ENCODE measurements around the gene UBR4. TPM values are rescaled to one million over a fixed set of nuclear protein-coding genes. Genes with fewer than 3 reads are reported as not detected.
A peak's percentile ranks its signal among the peaks of the same experiment; 100 is the strongest.

The UBR4 gene
- total RNA-seq, 1 experiment from 2014 or later, result 131 TPM

DNA sequence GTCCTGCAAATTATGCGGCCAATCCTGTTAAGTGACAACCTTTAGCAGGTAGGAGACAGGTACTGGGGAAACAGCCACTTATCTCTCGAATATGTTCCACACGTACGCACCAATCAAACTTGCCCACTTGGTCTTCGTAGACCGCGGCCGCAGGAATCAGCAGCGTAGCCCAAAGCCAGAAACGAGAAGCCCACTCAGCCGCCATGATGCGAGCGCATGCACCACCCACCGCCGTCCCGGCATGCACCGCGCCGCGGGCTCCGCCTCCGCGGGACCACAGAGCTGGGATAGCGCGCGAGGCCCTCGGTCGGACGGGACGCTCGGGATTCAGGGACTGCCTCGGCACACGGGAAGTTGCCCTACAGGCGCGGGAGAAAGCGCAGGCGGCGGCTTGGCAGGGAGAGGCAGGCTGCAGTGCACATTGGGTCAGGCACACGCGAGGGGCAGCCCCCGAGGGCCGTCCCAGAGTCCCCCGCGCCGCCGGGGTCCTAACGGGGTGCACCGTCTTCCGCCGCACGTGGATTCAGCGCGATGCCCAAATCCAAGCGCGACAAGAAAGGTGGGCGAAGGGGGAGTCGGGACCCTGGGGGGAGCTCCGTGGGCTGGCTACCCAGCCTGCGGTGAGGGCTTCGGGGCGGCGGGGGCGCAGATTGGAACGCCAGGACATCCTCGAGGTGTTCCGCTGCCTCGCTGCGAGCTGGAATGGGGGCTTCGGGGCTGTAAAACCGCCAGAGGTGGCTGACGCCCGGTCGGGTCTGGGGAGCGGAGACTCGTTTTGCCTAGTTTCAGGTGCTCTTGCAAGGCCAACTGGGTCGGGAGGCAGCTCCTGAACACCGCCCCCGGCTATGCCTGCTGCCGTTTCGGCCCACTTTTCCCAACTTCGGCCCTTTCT lies 41.5 kb upstream of the UBR4 start, which contains the start of the genes EMC1 and MRTO4:
Gene EMC1 (minus strand): TSS at position 220 of the 892 bp plus-strand sequence. CDS start 15 bp downstream, at position 205.
Gene MRTO4 (plus strand): TSS at position 501 of the 892 bp plus-strand sequence. CDS start 31 bp downstream, at position 532.
- no peak within 1 kb of the TSS for H2BK120ac ChIP-seq (ENCODE audit: low read depth, low read length, poor library complexity, severe bottlenecking)
- Mint-ChIP-seq H3K4me3 (peak within 1 kb of the TSS; percentile 97 to 99), H3K36me3 (ENCODE audit: insufficient read depth in 1 of 3, low read depth in 3 of 3) (peaks cover 13 to 31% (median 17%) of the 10 kb centered on the region in 3 experiments; a peak in 6 of 7 replicates), H3K4me1 (peaks cover 20 to 22% of the 10 kb centered on the region in 2 experiments), H3K27ac (peak within 1 kb of the TSS; percentile 96 to 99 (median 97)), H3K9me3 (no peaks in the 10 kb centered on the region), H3K27me3 (ENCODE audit: low read depth) (no peaks in the 10 kb centered on the region)
- no peak within 1 kb of the TSS for H2AFZ ChIP-seq (ENCODE audit: low read length)
- no peak for TF ChIP-seq CTCF (conservative IDR thresholded peaks at IDR 0.05)
- no peaks in the 10 kb centered on the region for H3K27me3 ChIP-seq (ENCODE audit: insufficient read depth, low read length)
- no CpG with 5 or more reads among the region's 81 CpGs for WGBS (ENCODE audit: extremely low coverage, insufficient read length, low lambda C conversion rate)
- H3K14ac ChIP-seq (ENCODE audit: insufficient read depth, low read length), result peak within 1 kb of the TSS; percentile 90
- H4K5ac ChIP-seq (ENCODE audit: insufficient read length, low read depth, low read length), result peak within 1 kb of the TSS; percentile 33
- H2BK20ac ChIP-seq (ENCODE audit: low read depth, low read length, poor library complexity, severe bottlenecking), result no peak within 1 kb of the TSS
- H3K18ac ChIP-seq (ENCODE audit: insufficient read length, low read depth, low read length), result peak within 1 kb of the TSS; percentile 92
- H3K79me1 ChIP-seq (ENCODE audit: insufficient read depth, low read depth, low read length, poor library complexity, severe bottlenecking), result peaks cover 8% of the 10 kb centered on the region
- H3K23ac ChIP-seq (ENCODE audit: insufficient read length, low read depth, low read length), result no peak within 1 kb of the TSS
- H4K20me1 ChIP-seq (ENCODE audit: control insufficient read depth, insufficient read depth, insufficient read length), result no peaks in the 10 kb centered on the region
- H3T11ph ChIP-seq (ENCODE audit: low read length), result no peak within 1 kb of the TSS
- no peak within 1 kb of the TSS for H2BK5ac ChIP-seq (ENCODE audit: insufficient read length, low read length)
- H3K9ac ChIP-seq (ENCODE audit: extremely low read depth, insufficient read length, low read length), result peak within 1 kb of the TSS; percentile 88
- DNase-seq, result peak; percentile 87
- H3K4me2 ChIP-seq (ENCODE audit: insufficient read depth, insufficient read length, low read length), result peak within 1 kb of the TSS; percentile 97
- peak within 1 kb of the TSS; percentile 21; the same call in 1 of the 2 replicates for H3K4ac ChIP-seq (ENCODE audit: low read depth, low read length)
- H2BK12ac ChIP-seq (ENCODE audit: insufficient read length, low read depth, low read length), result no peak within 1 kb of the TSS
- H2AK5ac ChIP-seq (ENCODE audit: insufficient read length, low read length), result no peak within 1 kb of the TSS
- H3K27ac ChIP-seq (ENCODE audit: insufficient read length, low read depth, low read length), result no peak within 1 kb of the TSS
- no peak within 1 kb of the TSS for H4K91ac ChIP-seq (ENCODE audit: insufficient read length, low read depth, low read length)
- peaks cover 4% of the 10 kb centered on the region; the same call in 1 of the 2 replicates for H3K4me1 ChIP-seq (ENCODE audit: insufficient read depth, low read length)
- no peak within 1 kb of the TSS for H3K56ac ChIP-seq (ENCODE audit: insufficient read length, low read depth, low read length)
- peaks cover 53% of the 10 kb centered on the region for H3K79me2 ChIP-seq (ENCODE audit: insufficient read depth, low read length)
- no peaks in the 10 kb centered on the region for H3K9me3 ChIP-seq (ENCODE audit: control insufficient read depth, low read depth, low read length)
- H4K8ac ChIP-seq (replicated peaks; ENCODE audit: insufficient read length, low read depth, low read length), result no peak within 1 kb of the TSS
- H3K23me2 ChIP-seq (ENCODE audit: insufficient read length, low read depth, low read length, poor library complexity, severe bottlenecking), result peaks cover 7% of the 10 kb centered on the region
- no peak within 1 kb of the TSS for H2BK15ac ChIP-seq (ENCODE audit: low read depth, low read length)
